Measurements from ENCODE around the gene SAV1. TPM values are rescaled to one million over a fixed set of nuclear protein-coding genes. Genes with fewer than 3 reads are reported as not detected.

SAV1 gene
- total and polyA plus RNA-seq, 2 experiments from 2014 or later, result 74.2 to 82.8 TPM

DNA sequence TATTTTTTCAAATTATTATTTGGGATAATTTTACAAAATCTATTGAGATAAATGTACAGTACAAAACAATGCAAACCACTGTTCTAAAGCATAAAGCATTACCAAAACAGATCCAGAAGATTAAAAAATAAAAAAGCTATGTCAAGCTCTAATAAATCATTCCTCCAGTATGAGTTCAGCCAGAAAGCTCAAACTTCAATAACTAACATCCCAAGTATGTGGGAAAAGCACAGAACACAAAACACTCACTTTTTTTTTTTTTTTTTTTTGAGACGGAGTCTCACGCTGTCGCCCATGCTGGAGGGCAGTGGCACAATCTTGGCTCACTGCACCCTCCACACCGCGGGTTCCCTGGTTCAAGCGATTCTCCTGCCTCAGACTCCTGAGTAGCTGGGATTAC is 11.3 kb downstream of the SAV1 start (continued):
- TF ChIP-seq, protein P1, sequence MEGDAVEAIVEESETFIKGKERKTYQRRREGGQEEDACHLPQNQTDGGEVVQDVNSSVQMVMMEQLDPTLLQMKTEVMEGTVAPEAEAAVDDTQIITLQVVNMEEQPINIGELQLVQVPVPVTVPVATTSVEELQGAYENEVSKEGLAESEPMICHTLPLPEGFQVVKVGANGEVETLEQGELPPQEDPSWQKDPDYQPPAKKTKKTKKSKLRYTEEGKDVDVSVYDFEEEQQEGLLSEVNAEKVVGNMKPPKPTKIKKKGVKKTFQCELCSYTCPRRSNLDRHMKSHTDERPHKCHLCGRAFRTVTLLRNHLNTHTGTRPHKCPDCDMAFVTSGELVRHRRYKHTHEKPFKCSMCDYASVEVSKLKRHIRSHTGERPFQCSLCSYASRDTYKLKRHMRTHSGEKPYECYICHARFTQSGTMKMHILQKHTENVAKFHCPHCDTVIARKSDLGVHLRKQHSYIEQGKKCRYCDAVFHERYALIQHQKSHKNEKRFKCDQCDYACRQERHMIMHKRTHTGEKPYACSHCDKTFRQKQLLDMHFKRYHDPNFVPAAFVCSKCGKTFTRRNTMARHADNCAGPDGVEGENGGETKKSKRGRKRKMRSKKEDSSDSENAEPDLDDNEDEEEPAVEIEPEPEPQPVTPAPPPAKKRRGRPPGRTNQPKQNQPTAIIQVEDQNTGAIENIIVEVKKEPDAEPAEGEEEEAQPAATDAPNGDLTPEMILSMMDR (conservative IDR thresholded peaks at IDR 0.05; ENCODE audit: low read depth in 2 of 2), result no peak
- no peak for TF ChIP-seq ZNF114 (CRISPR knock-in tag; IDR thresholded peaks at IDR 0.05)
- TF ChIP-seq ZNF462 (CRISPR knock-in tag; IDR thresholded peaks at IDR 0.05), result no peak
- TF ChIP-seq POLR2AphosphoS5 (IDR thresholded peaks at IDR 0.05; ENCODE audit: low read depth), result no peak
- TF ChIP-seq NANOG (IDR thresholded peaks at IDR 0.05; ENCODE audit: borderline replicate concordance), result no peak
- TF ChIP-seq, protein P2, sequence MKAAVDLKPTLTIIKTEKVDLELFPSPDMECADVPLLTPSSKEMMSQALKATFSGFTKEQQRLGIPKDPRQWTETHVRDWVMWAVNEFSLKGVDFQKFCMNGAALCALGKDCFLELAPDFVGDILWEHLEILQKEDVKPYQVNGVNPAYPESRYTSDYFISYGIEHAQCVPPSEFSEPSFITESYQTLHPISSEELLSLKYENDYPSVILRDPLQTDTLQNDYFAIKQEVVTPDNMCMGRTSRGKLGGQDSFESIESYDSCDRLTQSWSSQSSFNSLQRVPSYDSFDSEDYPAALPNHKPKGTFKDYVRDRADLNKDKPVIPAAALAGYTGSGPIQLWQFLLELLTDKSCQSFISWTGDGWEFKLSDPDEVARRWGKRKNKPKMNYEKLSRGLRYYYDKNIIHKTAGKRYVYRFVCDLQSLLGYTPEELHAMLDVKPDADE (IDR thresholded peaks at IDR 0.05), result no peak

- ATAC-seq (no peak), DNase-seq (ENCODE audit: low spot score) (no peak)
- H2AFZ ChIP-seq, result no peak overlapping the region
- H3K4me2 ChIP-seq, result no peak overlapping the region
- peaks cover 5% of the 10 kb centered on the region for H3K4me1 ChIP-seq (ENCODE audit: insufficient read depth)
- peaks cover 17% of the 10 kb centered on the region; the same call in 2 of the 3 replicates for H3K36me3 Mint-ChIP-seq (ENCODE audit: low read depth)
- peaks cover 17% of the 10 kb centered on the region; the same call in 2 of the 3 replicates for H3K4me1 Mint-ChIP-seq
- H3K27me3 ChIP-seq (ENCODE audit: insufficient read depth), result no peaks in the 10 kb centered on the region
- no peaks in the 10 kb centered on the region for H3K9me2 ChIP-seq (ENCODE audit: insufficient read depth)
- H3K27ac ChIP-seq (ENCODE audit: low read depth), result peak overlapping the region; percentile 10; the same call in 1 of the 2 replicates
- H3K9me3 Mint-ChIP-seq, result no peaks in the 10 kb centered on the region
- H3F3A ChIP-seq (replicated peaks; ENCODE audit: low read depth), result no peaks in the 10 kb centered on the region
- no peak overlapping the region for H3K4me3 ChIP-seq
- no peak overlapping the region for H3K4me3 Mint-ChIP-seq
- peaks cover 100% of the 10 kb centered on the region for H3K79me2 ChIP-seq (replicated peaks; ENCODE audit: insufficient read depth)
- H4K20me1 ChIP-seq (replicated peaks; ENCODE audit: insufficient read depth), result peaks cover 20% of the 10 kb centered on the region
- no peaks in the 10 kb centered on the region for H3K36me3 ChIP-seq (ENCODE audit: insufficient read depth)
- 0 out of 2 replicates have a peak overlapping the region, but pooled peaks have one; percentile 41 for H3K27ac Mint-ChIP-seq
- no peaks in the 10 kb centered on the region for H3K27me3 Mint-ChIP-seq (ENCODE audit: insufficient read depth, low read depth, poor library complexity)
- TF ChIP-seq EZH2phosphoT487 (IDR thresholded peaks at IDR 0.05; ENCODE audit: unreplicated experiment) (no peak), POLR2AphosphoS5 (IDR thresholded peaks at IDR 0.05; ENCODE audit: low read depth) (no peak), STAT1 (IDR thresholded peaks at IDR 0.05; ENCODE audit: unreplicated experiment) (no peak)
Measured at GRCh38 chr14:50649691-50650090, 18.4 kb downstream of the SAV1 start.

Data from GM23338 (cell line).